Measurements from ENCODE around the gene SERPINB10.

DNA sequence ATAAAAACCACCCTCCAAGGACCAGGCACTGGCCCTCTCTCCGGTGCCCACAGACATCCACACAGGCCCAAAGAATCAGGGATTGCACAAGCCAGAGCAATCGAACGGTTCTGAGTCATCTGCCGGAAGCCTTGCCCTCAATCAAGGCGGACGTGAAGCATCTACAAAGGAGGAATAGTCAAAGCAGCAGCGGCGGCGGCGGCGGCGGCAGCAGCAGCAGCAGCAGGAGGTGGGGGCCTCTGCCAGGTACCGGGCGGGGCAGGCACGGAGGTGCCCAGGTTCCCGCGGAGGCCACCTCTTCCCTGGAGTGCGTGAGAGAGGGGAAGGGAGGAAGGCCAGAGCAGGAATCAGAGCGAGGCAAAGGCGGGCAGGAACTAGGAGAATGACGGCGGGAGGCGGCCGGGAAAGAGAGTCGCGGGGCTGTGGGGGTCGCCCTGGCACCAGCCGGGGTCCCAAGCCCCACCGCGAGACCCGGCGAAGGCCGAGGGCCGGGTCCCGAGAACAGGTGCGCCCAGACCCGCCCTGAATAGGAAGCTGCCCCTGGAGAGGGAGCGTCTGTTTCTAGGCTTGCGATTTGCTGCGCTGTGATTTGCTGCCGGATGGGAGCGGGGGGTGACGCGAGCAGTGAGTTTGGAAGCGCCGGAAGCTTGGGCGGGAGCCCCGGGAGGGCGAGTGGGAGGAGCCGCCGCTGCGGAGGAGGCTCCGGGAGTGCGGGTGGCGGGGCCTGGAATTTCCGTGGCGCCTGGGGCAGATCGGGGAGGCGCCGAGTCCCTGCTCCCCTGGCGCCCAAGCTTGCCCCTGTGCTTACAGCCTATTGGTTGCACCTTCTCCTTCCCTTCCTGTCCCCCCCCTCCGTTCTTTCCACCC lies 62.4 kb downstream of the SERPINB10 start, which contains the start of gene SERPINB8:
- TF ChIP-seq, protein P1, sequence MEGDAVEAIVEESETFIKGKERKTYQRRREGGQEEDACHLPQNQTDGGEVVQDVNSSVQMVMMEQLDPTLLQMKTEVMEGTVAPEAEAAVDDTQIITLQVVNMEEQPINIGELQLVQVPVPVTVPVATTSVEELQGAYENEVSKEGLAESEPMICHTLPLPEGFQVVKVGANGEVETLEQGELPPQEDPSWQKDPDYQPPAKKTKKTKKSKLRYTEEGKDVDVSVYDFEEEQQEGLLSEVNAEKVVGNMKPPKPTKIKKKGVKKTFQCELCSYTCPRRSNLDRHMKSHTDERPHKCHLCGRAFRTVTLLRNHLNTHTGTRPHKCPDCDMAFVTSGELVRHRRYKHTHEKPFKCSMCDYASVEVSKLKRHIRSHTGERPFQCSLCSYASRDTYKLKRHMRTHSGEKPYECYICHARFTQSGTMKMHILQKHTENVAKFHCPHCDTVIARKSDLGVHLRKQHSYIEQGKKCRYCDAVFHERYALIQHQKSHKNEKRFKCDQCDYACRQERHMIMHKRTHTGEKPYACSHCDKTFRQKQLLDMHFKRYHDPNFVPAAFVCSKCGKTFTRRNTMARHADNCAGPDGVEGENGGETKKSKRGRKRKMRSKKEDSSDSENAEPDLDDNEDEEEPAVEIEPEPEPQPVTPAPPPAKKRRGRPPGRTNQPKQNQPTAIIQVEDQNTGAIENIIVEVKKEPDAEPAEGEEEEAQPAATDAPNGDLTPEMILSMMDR (IDR thresholded peaks at IDR 0.05; ENCODE audit: low read length): no peak
- TF ChIP-seq EZH2 (optimal IDR thresholded peaks at IDR 0.05; ENCODE audit: low read depth, low read length): no peak
- no peak for TF ChIP-seq EZH2phosphoT487 (IDR thresholded peaks at IDR 0.05; ENCODE audit: low read length)
